VCaP (cell line): ENCODE measurements around the gene DEAF1.

Source experiments
- H3K27ac ChIP-seq: fragments of 450-650 bp; 2 replicates; pipeline ENCODE4 v1.5.1; 2017
- TF ChIP-seq, protein P1 (sequence below): fragments of 450-650 bp; conservative IDR thresholded peaks from 2 replicates; pipeline ENCODE4 v1.5.1; 2017; ENCODE audit warnings: mild to moderate bottlenecking, moderate library complexity

Gene DEAF1

DNA sequence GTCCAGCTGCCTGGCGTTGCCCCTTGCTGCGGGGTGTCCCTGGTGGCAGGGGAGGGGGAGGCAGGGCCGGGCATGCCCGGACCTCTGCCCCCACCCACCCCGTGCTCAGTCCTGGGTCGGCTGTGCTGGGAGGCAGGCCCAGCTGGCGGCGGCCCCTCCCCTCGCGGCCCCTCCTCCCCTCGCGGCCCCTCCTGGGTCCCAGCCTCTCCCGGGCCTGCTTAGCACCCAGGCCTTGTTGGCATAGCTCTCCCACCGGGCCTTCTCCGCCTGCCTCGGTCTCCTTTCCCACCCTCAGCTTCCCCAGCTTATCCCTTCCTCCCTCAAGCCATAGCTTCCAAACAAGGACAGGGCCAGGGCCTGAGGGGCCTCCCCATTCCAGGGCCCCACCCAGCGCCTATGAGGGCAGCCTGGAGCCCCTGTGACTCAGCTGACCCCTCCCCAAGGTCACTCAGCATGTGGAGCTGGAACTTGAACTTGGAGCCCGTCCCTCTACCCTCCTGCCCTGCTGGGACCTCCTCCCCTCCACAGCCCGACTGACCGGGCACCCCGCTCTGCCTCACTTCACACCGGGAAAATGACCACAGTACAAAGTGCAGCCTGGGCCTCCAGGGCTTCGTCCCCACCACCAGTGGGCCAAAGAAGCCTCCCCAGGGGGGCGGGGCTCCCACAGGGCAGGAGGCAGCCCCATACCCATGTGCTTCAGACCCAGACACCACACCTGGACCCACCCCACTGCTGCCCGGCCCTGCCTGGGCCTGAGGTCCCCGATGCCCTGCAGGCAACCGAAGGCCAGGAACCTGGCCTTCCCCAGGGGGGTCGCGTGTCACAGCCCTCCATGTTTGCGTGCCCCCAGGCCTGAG is 12.2 kb upstream of the DEAF1 start:
- H3K27ac ChIP-seq = peak overlapping the region; percentile 97
- TF ChIP-seq, protein P1, sequence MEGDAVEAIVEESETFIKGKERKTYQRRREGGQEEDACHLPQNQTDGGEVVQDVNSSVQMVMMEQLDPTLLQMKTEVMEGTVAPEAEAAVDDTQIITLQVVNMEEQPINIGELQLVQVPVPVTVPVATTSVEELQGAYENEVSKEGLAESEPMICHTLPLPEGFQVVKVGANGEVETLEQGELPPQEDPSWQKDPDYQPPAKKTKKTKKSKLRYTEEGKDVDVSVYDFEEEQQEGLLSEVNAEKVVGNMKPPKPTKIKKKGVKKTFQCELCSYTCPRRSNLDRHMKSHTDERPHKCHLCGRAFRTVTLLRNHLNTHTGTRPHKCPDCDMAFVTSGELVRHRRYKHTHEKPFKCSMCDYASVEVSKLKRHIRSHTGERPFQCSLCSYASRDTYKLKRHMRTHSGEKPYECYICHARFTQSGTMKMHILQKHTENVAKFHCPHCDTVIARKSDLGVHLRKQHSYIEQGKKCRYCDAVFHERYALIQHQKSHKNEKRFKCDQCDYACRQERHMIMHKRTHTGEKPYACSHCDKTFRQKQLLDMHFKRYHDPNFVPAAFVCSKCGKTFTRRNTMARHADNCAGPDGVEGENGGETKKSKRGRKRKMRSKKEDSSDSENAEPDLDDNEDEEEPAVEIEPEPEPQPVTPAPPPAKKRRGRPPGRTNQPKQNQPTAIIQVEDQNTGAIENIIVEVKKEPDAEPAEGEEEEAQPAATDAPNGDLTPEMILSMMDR = peak; percentile 24; the same call in 1 of the 2 replicates

DNA sequence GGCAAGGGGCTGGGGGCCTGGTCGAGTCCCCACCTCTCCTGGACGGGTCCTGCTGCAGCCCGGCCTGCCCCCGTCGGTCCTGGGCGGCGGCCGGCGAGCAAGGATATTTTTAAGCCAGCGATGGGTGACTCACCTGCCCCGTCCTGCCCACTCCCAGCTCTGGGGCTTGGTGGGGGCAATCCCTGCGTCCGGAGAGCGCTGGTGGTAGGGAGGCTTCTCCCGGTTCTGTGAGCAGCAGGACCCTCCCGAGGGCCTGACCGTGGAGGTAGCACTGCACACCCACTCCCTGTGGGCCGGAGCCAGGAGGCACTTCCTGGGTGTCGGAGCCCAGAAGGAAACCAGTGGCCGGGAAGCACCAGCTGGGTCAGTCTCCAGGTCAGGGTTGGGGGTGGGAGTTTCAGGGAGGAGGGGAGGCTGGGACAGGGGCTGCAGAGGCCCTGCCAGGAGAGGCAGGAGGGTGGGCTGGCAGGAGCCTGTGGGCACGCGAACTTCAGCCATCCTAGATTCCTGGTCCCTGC is 11.5 kb upstream of the DEAF1 start:
- peak overlapping the region; percentile 97 for H3K27ac ChIP-seq
- TF ChIP-seq, protein P1 = no peak

DNA sequence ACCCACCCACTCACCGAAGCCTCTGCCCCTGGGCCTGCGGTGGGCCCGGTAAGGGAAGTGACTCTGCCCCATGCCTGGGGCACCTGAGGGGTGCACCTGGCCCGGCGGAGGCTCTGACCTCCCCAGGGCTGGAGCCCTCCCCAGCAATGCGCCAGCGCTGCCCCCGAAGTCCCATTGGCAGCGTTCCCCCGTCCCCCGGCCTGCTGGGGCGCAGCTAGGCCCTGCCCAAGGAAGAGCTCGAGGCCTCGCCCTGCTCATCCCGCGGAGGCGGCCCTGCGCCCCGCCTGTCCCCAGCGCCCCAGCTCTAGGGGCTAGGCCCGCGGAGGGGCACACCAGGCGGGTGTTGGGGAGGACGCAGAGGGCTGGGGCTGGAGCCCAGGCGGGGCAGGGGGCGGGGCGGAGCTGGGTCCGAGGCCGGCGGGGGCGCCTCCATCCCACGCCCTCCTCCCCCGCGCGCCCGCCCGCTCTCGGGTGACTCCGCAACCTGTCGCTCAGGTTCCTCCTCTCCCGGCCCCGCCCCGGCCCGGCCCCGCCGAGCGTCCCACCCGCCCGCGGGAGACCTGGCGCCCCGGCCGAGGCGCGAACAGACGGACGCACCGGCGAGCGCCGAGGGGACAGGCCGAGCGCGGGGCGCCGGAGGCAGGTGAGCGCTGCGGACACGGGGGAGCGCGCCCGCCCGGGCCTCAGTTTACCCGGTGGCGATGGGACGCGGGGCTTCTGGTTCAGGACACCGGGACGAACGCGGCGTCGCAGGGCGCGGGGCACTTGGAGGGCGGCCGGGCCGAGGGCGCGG is 10.8 kb upstream of the DEAF1 start, which contains the start of gene EPS8L2:
Gene EPS8L2, plus strand, starts transcription at position 586 of the 793 bp plus-strand sequence. CDS start 3,177 bp downstream, outside the sequence.
- H3K27ac ChIP-seq = peak within 1 kb of the TSS; percentile 97
- TF ChIP-seq, protein P1 = no peak

DNA sequence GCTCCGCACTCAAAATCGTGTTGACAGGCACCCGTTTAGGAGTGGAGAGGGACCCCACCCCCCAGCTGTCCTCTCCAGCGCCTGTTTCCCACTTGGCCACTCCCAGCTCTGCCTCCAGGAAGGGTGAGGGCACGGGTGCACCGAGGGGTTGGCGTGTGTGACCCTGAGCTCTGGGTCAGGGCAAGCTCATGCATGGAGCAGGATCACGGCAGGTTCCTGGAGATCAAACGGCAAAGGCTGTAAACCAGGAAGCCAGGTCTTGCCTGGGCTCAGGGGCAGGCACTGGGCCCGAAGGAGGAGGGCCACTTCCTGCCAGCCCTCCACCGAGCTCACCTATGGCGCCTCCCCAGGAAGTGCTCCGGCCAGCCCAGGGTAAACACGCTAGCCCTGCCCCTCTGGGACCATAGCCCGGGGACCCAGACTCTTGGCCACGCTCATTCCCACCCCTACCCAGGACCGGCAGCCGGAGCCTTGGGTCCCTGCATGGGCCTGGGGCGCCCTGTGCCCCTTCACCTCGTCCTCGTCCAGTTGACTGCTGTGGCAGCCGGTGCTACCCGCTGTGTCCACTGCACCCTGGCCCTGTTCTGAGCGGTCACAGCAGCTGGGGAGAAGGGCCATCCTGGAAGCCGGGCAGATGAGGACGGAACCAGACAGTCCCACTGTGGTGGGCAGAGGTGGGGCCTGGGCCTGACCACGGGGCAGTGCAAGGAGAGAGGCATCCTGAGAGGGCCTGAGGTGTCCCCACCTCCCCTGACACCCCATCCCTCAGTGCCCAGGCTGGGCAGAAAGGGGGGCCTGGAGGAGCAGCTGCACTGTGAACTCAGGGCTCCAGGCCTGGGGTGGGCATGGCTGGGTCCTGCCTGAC is 10.0 kb upstream of the DEAF1 start:
- peak overlapping the region; percentile 97 for H3K27ac ChIP-seq
- TF ChIP-seq, protein P1 = no peak

DNA sequence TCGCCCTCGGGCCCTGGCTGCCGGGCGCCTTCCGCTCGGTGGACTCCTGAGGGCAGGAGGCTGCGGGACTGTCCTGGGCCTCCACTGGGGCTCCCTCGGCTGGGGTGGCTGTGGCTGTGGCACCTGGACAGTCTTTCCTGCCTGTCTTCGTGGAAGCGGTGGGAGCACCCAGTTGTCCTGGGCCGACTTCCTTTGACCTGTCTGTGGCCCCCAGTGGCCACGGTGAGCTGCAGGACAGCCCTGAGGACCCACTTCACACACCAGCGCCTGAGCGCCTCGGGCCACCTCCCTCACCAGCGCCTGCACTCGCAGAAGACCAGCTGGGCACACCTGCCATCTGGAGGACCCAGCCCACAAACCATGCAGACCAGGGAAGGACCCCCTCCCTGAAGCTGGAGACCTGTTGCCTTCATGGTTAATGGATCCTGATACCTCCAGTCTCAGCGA is 9.2 kb upstream of the DEAF1 start:
- TF ChIP-seq, protein P1 = no peak
- peak overlapping the region; percentile 97 for H3K27ac ChIP-seq

DNA sequence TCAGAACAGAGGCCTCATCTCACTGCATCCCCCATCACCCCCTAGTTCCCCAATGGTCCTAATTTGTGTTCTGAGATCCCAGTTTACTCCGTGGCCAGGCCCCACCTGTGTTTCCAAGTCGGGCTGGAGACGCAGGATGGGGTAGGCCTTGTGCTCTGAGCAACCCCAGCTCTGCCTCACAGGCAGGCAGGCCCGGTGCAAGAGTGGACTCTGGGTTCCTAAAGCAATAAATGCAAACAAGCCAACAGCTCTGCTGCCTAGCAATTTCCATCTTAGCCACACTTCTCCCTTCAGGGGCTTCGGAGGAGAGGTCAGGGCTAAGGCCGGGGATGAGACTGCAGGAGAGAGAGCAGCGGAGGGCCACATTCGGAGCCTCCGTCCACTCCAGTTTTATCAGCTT is 8.5 kb upstream of the DEAF1 start:
- peak overlapping the region; percentile 97 for H3K27ac ChIP-seq
- TF ChIP-seq, protein P1 = no peak
